Cardiac muscle cell (in vitro differentiated cells and primary cell): ENCODE data around the gene SERINC5. TPM values are rescaled to one million over a fixed set of nuclear protein-coding genes. Genes with fewer than 3 reads are reported as not detected.
A peak's percentile ranks its signal among the peaks of the same experiment; 100 is the strongest.

ENCODE experiments used
- DNase-seq, 2 donors: peaks; one replicate each; pipeline versions ENCODE4 v3.0.0 to v3.0.0-alpha.2; 2010 to 2017; ENCODE audit warnings: low read depth in 1 of 2, low spot score in 1 of 2
- H3K27ac ChIP-seq: fragments of 200-600 bp; sonication (generic); 2 replicates; pipeline ENCODE4 v1.5.1; 2016
- H3K27me3 ChIP-seq: fragments of 200-600 bp; sonication (generic); 2 replicates; pipeline ENCODE4 v1.6.0; 2016; ENCODE audit warnings: control low read depth
- H3K36me3 ChIP-seq: fragments of 200-600 bp; sonication (generic); 2 replicates; pipeline ENCODE4 v1.5.1; 2016; ENCODE audit warnings: control low read depth
- H3K4me1 ChIP-seq: fragments of 200-600 bp; sonication (generic); 2 replicates; pipeline ENCODE4 v1.8.1; 2017; ENCODE audit warnings: low read depth, mild to moderate bottlenecking, mixed run types
- H3K4me3 ChIP-seq: fragments of 200-600 bp; sonication (generic); 2 replicates; pipeline ENCODE4 v1.5.1; 2016; ENCODE audit warnings: mild to moderate bottlenecking
- H3K9me3 ChIP-seq: fragments of 200-600 bp; sonication (generic); 2 replicates; pipeline ENCODE4 v1.5.1; 2017; ENCODE audit warnings: low read depth, mild to moderate bottlenecking, control low read depth
- CTCF ChIP-seq: IDR thresholded peaks from 2 replicates; pipeline ENCODE4 v1.5.1; 2012; ENCODE audit warnings: low read depth, mild to moderate bottlenecking, low read length
- polyA plus RNA-seq: library from polyadenylated mRNA; unstranded; fragments of >200 nt; fragmentation: Nextera tagmentation; extraction: Ambion mirVana; gene quantifications from 2 replicates; pipeline ENCODE4 v1.2.1, GENCODE V29; 2016
- total RNA-seq: library from RNA; depleted of rRNA; stranded (reverse); fragments of >200 nt; gene quantifications from 2 replicates; pipeline ENCODE4 v1.2.3, GENCODE V29; 2016

SERINC5 gene
- total and polyA plus RNA-seq, 2 experiments from 2014 or later, result 10.8 to 33.6 TPM

GRCh38 chr5:80129146-80129545 is 126.7 kb downstream of the SERINC5 start:
- H3K4me3 ChIP-seq, result no peak overlapping the region
- DNase-seq, result no peak
- TF ChIP-seq CTCF, result no peak
- no peaks in the 10 kb centered on the region for H3K9me3 ChIP-seq
- no peak overlapping the region for H3K27ac ChIP-seq
- H3K36me3 ChIP-seq, result no peaks in the 10 kb centered on the region
- H3K4me1 ChIP-seq, result peaks cover 20% of the 10 kb centered on the region
- no peaks in the 10 kb centered on the region for H3K27me3 ChIP-seq

GRCh38 chr5:80128141-80128540 is 127.7 kb downstream of the SERINC5 start:
- Histone ChIP-seq H3K27ac (no peak overlapping the region), H3K9me3 (no peaks in the 10 kb centered on the region), H3K4me3 (no peak overlapping the region), H3K4me1 (peaks cover 15% of the 10 kb centered on the region), H3K36me3 (no peaks in the 10 kb centered on the region), H3K27me3 (no peaks in the 10 kb centered on the region)
- no peak for TF ChIP-seq CTCF
- DNase-seq, result peak; percentile 19 to 65

- Histone ChIP-seq H3K4me1 (peaks cover 13% of the 10 kb centered on the region), H3K36me3 (no peaks in the 10 kb centered on the region), H3K27me3 (no peaks in the 10 kb centered on the region), H3K4me3 (no peak overlapping the region), H3K9me3 (no peaks in the 10 kb centered on the region), H3K27ac (no peak overlapping the region)
- no peak for TF ChIP-seq CTCF
- DNase-seq, result peak in 1 of 2 donors; percentile 8
These were observed 128.7 kb downstream of the SERINC5 start for GRCh38 chr5:80127116-80127552.

- peaks cover 13% of the 10 kb centered on the region for H3K4me1 ChIP-seq
- peak in 1 of 2 donors; percentile 60 for DNase-seq
- H3K27me3 ChIP-seq, result no peaks in the 10 kb centered on the region
- H3K4me3 ChIP-seq, result no peak overlapping the region
- TF ChIP-seq CTCF, result peak; percentile 14
- no peaks in the 10 kb centered on the region for H3K9me3 ChIP-seq
- no peak overlapping the region for H3K27ac ChIP-seq
- no peaks in the 10 kb centered on the region for H3K36me3 ChIP-seq
These were observed 129.8 kb downstream of the SERINC5 start for GRCh38 chr5:80125962-80126480.

GRCh38 chr5:80125022-80125961 is 130.6 kb downstream of the SERINC5 start:
- Histone ChIP-seq H3K4me3 (no peak overlapping the region), H3K27me3 (no peaks in the 10 kb centered on the region), H3K36me3 (no peaks in the 10 kb centered on the region), H3K9me3 (no peaks in the 10 kb centered on the region), H3K4me1 (peaks cover 13% of the 10 kb centered on the region), H3K27ac (no peak overlapping the region)
- DNase-seq, result no peak
- TF ChIP-seq CTCF, result no peak
